Stimulated activated CD4-positive, alpha-beta T cell treated with anti-CD3 and anti-CD28 coated beads, Interleukin-2, amount 100 ng/mL, for 24 hours (primary cell): Measurements from ENCODE around the gene GNA12.
"Not testable (repeated sequence)": the region's sequence is repeated elsewhere in the genome, so short reads cannot be mapped to it uniquely, and the experiment has no call there.

Source experiments
- DNase-seq, 2 donors: peaks; one replicate each; pipeline ENCODE4 v3.0.0-alpha.2; 2020

Gene GNA12

DNA sequence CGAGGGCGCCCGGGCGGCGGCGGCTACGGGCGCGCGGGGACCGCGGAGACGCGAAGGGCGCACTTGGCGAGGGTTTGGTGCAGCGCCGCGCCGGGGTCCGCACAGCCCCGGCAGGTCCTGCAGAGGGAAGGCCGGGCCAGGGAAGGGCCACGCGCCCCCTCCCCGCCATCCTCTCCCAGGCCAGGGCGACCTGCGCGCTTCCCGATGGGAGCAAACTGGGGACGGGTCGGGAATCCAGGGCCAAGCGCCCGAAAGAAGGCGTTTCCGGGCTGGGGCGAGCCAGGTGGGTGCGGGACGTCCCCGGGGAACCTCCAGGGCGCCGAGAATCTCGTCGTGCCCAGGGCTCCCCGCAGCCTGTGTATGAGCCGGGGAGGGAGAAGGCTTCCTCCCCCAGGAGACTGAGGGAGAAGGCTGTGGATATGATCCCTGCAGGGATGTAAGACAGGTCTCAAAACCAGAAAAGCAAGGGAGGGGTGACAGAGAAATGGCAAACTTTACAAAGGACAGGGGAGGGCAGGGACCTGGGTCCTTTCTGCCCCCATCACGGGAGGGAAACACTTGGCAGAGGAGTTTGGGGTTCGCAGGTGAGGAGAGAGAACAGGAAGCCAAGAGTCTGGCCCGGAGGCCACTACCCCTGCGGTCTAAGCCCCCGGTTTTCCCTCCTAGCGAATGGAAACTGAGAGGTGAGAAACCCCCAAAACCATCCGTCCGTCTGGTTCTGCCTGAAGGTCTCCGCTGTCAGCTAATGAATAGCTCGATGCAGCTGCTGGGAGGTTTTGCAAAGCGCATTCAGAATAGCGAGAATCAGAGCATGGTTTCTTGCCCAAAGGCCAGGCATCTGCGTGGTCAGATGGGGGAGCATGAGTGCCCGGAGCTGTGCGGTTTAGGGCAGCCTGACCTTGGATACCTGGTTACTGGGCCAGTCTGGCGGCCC is 155.4 kb downstream of the GNA12 start:
- no peak for DNase-seq

DNA sequence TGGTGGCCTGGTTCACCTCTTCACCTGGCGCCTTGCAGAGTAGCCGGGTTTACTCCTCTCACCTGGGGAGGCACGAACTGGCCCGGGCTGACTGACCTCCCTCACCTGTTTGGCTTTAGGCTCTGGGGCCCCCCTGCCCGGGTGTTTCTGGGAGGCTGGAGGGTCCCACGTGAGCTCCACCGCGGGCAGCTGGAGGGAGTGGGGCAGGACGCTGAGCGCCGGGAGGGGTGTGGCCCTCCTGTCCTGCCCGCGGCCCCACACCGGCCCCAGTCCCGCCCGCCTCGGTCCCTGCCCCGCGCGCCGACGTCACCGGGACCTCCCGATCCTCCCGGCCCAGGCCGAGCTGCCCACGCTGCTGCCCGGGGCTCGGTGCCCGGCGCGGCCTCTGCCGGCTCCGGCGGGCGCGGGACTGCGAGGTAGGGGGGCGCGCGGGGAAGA is 156.2 kb downstream of the GNA12 start, which contains the start of gene AMZ1:
Gene AMZ1, plus strand, starts transcription at position 322 of the 438 bp plus-strand sequence. CDS start 12,250 bp downstream, outside the sequence.
- DNase-seq, result no peak

GRCh38 chr7:2687338-2687869 is 156.7 kb downstream of the GNA12 start:
- DNase-seq, result no peak

- DNase-seq, result no peak
Measured at GRCh38 chr7:2686101-2686500, 158.0 kb downstream of the GNA12 start.

GRCh38 chr7:2684501-2684900 is 159.6 kb downstream of the GNA12 start:
- no peak for DNase-seq

GRCh38 chr7:2681929-2682799 is 161.9 kb downstream of the GNA12 start:
- DNase-seq, result no peak

- peak; percentile 64 to 74 for DNase-seq
Measured at GRCh38 chr7:2680792-2681490, 163.2 kb downstream of the GNA12 start.

GRCh38 chr7:2680256-2680655 is 163.9 kb downstream of the GNA12 start:
- DNase-seq, result no peak

DNA sequence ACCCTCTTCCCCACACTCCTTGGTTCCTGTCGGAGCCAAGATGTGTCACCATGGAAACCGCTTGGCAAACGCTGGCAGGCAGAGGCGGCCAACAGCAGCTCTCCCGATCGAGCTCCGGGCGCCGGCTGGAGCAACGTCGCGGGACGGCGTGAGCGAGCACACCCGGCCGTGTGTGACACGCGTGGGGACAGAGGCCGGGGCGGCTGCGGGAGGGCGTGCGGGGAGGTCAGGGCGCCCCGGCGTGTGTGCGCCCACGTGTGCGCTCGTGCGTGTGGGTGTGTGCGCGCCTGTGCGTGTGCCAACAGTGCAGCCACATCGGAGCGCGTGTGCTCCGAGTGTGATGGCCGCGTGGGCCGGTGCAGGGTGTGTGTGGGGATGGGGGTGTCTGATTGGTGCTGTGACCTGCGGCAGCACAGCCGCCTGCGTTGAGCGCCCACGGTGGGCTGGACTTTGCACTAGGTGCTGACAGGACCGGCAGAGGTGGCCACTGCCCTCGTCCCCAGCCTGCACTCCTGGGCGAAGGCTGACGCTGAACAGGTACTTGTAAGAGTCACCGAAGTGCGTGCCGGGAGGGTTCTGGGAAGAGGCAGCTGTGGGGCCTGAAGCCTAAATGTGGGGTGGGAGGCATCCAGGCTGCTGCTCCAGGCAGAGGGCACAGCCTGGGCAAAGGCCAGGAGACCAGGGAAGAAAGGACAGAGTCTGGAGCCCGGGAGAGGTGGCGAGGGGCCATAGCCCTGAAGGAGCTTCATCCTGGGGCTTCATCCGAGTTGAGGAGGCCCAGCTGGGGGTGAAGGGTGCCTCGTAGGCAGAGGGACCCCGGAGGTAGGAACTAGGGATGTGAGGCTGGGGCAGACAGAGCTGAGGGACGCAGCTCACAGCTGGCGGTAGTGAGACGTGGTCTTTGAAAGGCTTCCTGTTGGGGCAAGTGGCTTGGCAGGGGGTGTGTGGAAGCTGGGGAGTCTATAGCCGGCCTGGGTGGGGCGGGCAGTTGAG is 164.7 kb downstream of the GNA12 start:
- not testable (repeated sequence) for DNase-seq

GRCh38 chr7:2678454-2678853 is 165.7 kb downstream of the GNA12 start:
- not testable (repeated sequence) for DNase-seq
